GM12878 (cell line): ENCODE results near the gene ECT2. TPM values are rescaled to one million over a fixed set of nuclear protein-coding genes. Genes with fewer than 3 reads are reported as not detected.

ENCODE experiments used
- CHD1 ChIP-seq: IDR thresholded peaks from 2 replicates; pipeline ENCODE4 v1.6.1; 2012; ENCODE audit warnings: low read depth, low read length, improper control_type of control experiment
- JUND ChIP-seq: IDR thresholded peaks from 2 replicates; pipeline ENCODE4 v1.6.1; 2012; ENCODE audit warnings: low read depth, mild to moderate bottlenecking, low read length, improper control_type of control experiment, moderate library complexity
- REST ChIP-seq: IDR thresholded peaks from 2 replicates; pipeline ENCODE4 v1.6.1; 2012; ENCODE audit warnings: mild to moderate bottlenecking, low read depth, low read length
- SUPT20H ChIP-seq: IDR thresholded peaks from 2 replicates; pipeline ENCODE4 v1.6.1; 2011; ENCODE audit warnings: low read depth, mild to moderate bottlenecking, low read length, moderate library complexity, borderline replicate concordance; ENCODE audit not compliant: control insufficient read depth
- polyA plus RNA-seq, 11 experiments: library from polyadenylated mRNA; depleted of rRNA in 4 of 11; unstranded in 6 of 11; stranded (reverse) in 5 of 11; fragments of >200 nt; fragmentation: Nextera tagmentation in 4 of 11; fragmentation: Illumina TruSeq in 1 of 11; extraction: Ambion mirVana in 4 of 11; extraction: Trizol in 1 of 11; gene quantifications; 1 replicate in 1 of 11; 2 replicates in 10 of 11; pipeline versions ENCODE4 v1.2.1 to v1.2.3, GENCODE V29; 2011 to 2016; ENCODE audit warnings: inconsistent platforms in 2 of 11, missing spikeins in 2 of 11, low read depth in 1 of 11
- total RNA-seq, 4 experiments: library from RNA; depleted of rRNA in 3 of 4; stranded (reverse); fragments of >200 nt in 3 of 4; fragmentation: Illumina TruSeq in 1 of 4; extraction: Trizol in 1 of 4; gene quantifications; 2 replicates each; pipeline versions ENCODE4 v1.2.1 to v1.2.3, GENCODE V29; 2013 to 2021
- TF ChIP-seq, protein P1 (sequence below): fragments of 450-650 bp; IDR thresholded peaks from 2 replicates; pipeline ENCODE4 v1.6.1; 2017; ENCODE audit warnings: mild to moderate bottlenecking, low read depth, inconsistent platforms; ENCODE audit not compliant: poor library complexity, severe bottlenecking
- TF ChIP-seq, protein P2 (sequence below): fragments of 450-650 bp; IDR thresholded peaks from 2 replicates; pipeline ENCODE4 v1.6.1; 2018; ENCODE audit warnings: mild to moderate bottlenecking, low read depth, moderate library complexity; ENCODE audit not compliant: partially characterized antibody

Gene ECT2
- total and polyA plus RNA-seq, 10 of the 15 experiments (the other 5 are each of a cell fraction or from before 2014, with no cell fraction given): 21.5 to 47.8 (median 38.2) TPM

DNA sequence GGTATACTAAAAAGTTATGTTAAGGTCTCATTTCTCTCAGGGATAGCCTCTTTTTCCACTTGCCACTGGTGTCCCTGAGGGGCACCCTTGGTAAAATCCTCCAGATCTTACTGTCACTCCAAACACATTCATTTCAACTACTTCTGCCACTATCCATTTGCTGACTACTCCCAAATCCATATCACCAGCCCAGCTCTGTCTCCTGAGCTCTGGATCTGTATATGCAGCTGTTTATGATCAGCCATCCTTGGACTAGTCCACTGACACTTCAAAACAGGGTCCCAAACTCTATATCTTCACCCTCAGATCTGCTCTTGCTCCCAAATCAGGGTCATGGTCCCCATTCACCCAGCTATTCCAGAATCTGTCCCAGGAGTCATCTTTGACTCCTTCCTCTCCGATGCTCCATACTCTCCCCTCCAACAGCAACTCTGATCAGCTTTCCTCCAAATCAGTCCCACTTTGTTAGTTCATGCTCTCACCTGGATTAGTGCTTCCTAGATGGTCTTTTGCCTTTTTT lies 49.5 kb upstream of the ECT2 start (continued):
- TF ChIP-seq, protein P1, sequence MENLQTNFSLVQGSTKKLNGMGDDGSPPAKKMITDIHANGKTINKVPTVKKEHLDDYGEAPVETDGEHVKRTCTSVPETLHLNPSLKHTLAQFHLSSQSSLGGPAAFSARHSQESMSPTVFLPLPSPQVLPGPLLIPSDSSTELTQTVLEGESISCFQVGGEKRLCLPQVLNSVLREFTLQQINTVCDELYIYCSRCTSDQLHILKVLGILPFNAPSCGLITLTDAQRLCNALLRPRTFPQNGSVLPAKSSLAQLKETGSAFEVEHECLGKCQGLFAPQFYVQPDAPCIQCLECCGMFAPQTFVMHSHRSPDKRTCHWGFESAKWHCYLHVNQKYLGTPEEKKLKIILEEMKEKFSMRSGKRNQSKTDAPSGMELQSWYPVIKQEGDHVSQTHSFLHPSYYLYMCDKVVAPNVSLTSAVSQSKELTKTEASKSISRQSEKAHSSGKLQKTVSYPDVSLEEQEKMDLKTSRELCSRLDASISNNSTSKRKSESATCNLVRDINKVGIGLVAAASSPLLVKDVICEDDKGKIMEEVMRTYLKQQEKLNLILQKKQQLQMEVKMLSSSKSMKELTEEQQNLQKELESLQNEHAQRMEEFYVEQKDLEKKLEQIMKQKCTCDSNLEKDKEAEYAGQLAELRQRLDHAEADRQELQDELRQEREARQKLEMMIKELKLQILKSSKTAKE: no peak
- TF ChIP-seq JUND: no peak
- no peak for TF ChIP-seq CHD1
- TF ChIP-seq, protein P2, sequence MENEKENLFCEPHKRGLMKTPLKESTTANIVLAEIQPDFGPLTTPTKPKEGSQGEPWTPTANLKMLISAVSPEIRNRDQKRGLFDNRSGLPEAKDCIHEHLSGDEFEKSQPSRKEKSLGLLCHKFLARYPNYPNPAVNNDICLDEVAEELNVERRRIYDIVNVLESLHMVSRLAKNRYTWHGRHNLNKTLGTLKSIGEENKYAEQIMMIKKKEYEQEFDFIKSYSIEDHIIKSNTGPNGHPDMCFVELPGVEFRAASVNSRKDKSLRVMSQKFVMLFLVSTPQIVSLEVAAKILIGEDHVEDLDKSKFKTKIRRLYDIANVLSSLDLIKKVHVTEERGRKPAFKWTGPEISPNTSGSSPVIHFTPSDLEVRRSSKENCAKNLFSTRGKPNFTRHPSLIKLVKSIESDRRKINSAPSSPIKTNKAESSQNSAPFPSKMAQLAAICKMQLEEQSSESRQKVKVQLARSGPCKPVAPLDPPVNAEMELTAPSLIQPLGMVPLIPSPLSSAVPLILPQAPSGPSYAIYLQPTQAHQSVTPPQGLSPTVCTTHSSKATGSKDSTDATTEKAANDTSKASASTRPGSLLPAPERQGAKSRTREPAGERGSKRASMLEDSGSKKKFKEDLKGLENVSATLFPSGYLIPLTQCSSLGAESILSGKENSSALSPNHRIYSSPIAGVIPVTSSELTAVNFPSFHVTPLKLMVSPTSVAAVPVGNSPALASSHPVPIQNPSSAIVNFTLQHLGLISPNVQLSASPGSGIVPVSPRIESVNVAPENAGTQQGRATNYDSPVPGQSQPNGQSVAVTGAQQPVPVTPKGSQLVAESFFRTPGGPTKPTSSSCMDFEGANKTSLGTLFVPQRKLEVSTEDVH: no peak
- TF ChIP-seq REST: no peak
- TF ChIP-seq SUPT20H: no peak
- TF ChIP-seq, all 136 proteins: peak for 0
